SIG-M5 treated with dmso at 0.1 percent for 504 hours (cell line): ENCODE measurements around the gene NLGN4X.

Experiments
- DNase-seq: peaks from one replicate; lab custom pipeline; 2025; ENCODE audit not compliant: unreplicated experiment; lab: John Stamatoyannopoulos, UW

The NLGN4X gene

DNA sequence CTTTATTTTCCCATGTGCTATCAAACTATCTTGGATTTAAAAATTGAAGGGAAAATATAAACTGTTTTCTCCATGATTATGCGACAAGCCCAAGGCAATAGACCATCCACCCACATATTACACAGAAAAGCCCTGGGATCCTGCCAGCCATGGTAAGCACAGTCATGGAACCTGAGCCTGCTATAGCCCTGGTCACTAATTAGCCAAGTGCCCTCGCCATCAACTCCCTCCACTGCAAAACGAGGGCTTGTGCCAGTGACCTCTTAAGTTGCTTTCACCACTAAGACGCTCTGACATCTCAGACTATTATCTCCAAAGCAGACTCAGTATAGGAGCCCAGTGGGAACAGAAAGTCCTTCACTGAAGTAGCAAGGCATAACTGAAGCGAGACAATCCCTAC, 69.2 kb downstream of the NLGN4X start:
- DNase-seq = no peak

DNA sequence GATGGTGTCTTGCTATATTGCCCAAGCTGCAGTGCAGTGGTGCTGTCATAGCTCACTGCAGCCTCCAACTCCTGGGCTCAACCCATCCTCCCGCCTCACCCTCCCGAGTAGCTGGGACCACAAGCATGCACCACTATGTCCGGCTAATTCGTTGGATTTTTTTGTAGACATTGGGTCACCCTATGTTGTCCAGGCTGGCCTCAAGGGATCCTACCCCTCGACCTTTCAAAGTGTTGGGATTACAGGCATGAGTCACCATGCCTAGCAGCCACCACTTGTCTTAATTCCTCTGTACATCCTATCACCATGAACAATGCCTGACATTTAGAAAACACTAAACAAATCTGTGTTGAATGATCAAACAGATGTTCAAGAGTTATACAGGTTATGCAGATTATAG, 76.7 kb downstream of the NLGN4X start:
- no peak for DNase-seq

DNA sequence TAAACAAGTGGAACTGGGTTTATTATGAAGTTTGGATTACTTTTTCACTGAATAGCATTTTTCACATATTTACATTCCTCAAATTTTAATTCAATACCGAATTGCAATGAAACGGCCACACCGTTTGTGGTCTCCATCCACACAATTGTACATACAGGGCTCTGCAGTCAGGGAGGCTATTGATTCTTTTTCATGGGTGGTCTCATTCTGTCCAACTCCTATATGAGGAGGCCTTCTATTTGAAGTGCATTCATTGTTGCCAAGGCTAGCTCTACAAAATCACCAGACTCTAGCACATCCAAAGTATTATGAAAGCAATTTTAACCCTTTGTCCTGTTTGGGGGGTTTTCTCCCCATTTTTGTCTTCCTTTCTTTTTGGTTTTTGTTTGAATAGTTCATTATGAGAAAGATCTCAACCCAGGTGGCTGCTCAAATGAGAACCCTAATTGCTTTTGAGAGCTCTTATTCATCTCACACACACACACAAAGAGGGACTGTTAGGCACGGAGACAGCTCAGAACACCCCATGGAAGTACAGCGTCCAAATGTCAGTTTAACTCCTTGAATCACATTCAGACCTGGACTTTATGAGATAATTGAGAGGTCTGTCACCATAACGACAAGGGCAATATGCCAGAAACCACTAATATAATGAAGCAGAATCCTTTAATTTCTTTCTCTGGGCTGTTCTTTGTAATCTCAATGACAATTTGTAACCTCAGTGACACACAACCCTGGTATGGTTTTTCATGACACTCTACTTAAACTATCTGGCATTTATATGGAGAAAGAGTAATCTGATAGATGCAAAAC, 79.4 kb downstream of the NLGN4X start:
- DNase-seq = no peak

- DNase-seq = no peak
These were observed 94.4 kb downstream of the NLGN4X start for GRCh38 chrX:6134255-6134654.

- no peak for DNase-seq
These were observed 95.7 kb downstream of the NLGN4X start for GRCh38 chrX:6132970-6133369.

DNA sequence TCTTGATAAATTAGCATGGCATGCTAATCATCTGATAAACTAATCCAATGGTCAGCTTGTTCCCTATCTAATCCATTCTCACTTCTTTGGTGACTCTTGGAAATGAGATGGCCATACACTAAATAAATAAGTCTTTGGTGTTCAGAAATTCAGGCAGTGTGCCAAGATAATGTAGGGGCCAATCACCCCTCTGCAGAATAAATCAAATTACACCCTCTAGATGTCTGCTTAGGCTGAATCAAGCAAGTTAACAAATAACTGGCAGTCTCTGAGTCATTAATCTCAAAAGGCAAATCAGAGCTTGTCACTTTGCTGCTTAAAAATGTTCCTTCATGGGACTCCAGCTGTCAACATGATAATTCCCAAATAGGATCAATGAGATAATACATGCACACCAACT, 97.4 kb downstream of the NLGN4X start:
- no peak for DNase-seq

DNA sequence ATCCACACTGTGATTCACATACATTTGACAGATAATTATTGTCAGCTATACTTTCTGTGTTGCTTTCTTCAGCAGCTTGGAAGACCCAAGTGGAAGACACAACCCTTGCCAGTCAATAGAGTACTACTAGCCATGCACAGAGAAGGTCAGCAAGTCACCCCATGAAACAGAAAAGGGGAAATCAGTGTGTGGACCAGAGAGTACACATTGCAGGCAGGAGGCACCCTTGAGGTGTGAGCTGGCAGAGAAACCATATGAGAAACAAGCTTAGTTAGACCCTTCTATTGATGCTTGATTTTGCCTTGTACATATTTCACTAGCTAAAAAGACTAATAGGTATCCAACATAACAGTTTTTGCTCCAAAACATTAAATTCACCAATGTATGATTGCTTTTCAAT, 99.5 kb downstream of the NLGN4X start:
- DNase-seq = no peak

- no peak for DNase-seq
These were observed 108.3 kb downstream of the NLGN4X start for GRCh38 chrX:6120329-6120728.

DNA sequence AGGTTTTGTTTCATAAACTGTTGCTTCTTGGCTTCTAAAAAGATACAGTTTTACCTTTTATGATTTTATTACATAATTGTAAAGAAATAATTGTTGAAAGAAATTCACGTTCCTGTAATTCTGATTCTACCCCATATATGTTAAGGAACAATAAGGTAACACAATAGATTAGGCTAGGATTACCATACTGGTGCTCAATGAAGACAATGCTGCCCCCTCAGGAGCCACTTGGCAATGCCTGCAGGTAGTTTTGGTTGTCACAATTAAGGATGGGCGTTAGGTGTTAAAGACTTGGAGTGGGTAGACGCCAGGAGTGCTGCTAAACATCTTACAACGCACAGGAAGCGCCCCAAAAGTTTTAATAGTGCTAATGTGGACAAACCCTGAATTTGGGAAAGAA, 133.2 kb downstream of the NLGN4X start:
- DNase-seq = no peak

- no peak for DNase-seq
These were observed 154.1 kb downstream of the NLGN4X start for GRCh38 chrX:6074532-6074931.

DNA sequence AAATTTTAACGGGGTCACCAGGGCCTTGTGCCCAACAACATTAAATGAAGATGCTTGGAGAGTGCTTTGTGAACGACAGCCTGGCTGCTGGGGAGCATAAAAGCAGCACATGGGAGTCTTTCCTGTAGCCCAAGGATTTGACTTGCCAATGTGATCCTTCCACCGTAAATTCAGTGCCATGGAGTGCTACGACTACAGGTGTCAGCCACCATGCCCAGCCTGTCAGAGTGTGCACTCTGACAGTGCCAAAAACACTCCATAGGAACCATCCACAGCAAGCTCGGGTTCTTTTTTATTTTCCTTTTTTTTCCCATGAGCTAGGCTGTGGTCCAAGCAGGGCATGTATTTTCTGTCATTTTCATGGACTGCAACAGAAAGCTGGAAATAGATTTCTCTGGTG, 156.9 kb downstream of the NLGN4X start:
- DNase-seq = no peak

DNA sequence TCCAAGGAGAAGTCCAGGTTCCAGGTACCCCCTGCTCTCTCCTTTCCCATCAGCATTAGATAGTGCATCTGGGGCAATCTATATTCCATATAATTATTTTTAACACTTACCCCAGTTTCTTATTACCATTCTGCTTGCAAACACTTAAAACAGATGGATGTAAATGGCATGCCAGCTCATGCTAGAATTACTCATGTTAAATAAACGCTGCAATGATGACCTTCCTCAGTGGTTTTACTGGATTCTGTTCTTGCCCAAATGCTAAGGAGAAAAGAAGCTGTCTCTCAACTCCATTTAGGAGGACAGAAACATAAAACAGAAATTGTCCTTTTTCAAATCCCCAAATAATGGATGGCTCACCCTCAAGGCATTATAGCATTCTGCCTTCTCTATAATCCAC, 161.1 kb downstream of the NLGN4X start:
- DNase-seq = no peak

GRCh38 chrX:6053141-6053540, 175.5 kb downstream of the NLGN4X start:
- DNase-seq = no peak

GRCh38 chrX:6052111-6052745, 176.4 kb downstream of the NLGN4X start:
- DNase-seq = no peak

- no peak for DNase-seq
These were observed 179.5 kb downstream of the NLGN4X start for GRCh38 chrX:6049132-6049531.

GRCh38 chrX:6041630-6042029, 187.0 kb downstream of the NLGN4X start:
- no peak for DNase-seq

GRCh38 chrX:6029014-6029413, 199.7 kb downstream of the NLGN4X start:
- DNase-seq = no peak

GRCh38 chrX:6026980-6027379, 201.7 kb downstream of the NLGN4X start:
- DNase-seq = no peak

GRCh38 chrX:6026429-6026828, 202.2 kb downstream of the NLGN4X start:
- DNase-seq = no peak

DNA sequence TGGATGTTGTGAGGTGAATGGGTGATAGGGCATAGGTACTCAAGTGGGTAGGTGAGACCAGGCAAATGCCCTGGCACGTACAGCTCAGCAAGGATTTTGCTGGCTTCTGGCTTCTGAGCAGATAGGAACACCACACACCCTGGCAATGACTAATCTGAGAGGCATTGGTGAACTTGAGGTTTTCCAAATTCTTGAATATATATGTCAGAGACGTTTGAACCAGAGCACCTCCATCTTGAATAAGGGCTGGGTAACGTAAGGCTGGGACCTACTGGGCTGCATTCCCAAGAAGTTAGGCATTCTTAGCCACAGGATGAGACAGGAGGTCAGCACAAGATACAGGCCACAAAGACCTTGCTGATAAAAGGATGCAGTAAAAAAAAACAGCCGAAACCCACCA, 204.5 kb downstream of the NLGN4X start:
- DNase-seq = no peak

DNA sequence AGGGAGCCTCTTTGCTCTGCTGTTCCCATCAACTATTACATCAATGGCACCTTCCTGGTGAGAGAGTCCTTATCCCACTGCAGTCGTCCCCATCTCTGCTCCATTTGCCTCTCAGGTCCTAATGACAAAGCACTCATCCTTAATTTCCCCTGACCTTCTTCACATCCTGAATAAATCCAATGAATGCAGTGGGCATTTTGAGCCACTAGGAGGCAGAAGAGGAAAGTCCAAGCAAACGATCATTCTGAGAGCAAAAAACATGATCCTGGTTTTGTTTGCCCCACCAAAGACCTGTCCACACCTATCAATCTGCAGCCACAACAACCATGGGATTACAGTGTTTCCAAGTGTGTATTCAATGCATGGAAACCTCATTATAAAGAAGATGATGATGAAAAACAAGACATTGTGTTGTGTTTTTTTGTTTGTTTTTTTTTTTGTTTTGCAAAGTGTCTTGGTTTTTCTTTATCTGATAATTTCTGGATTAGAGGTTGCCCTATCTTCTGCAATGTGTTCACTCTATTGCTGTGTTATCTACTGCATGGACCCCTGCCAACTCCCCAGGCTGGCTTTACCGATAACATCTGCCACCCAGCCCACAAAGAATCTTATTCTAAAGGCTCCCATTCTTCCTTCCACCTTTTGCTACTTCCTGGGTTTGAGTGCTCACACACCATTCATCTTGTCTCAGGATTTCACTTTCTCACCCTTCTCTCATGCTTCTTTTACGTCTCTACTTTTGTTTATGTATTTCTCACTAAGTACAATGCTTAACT, 207.2 kb downstream of the NLGN4X start:
- DNase-seq = peak; percentile 4

- DNase-seq = no peak
These were observed 209.6 kb downstream of the NLGN4X start for GRCh38 chrX:6019076-6019475.
